Right kidney (tissue), 1 donor: ENCODE measurements around the gene ZMYND19.
"Not testable (repeated sequence)": the region's sequence is repeated elsewhere in the genome, so short reads cannot be mapped to it uniquely, and the experiment has no call there.

ENCODE experiments used
- DNase-seq: peaks from one replicate; pipeline ENCODE4 v3.0.0-alpha.2; 2016

ZMYND19 gene

DNA sequence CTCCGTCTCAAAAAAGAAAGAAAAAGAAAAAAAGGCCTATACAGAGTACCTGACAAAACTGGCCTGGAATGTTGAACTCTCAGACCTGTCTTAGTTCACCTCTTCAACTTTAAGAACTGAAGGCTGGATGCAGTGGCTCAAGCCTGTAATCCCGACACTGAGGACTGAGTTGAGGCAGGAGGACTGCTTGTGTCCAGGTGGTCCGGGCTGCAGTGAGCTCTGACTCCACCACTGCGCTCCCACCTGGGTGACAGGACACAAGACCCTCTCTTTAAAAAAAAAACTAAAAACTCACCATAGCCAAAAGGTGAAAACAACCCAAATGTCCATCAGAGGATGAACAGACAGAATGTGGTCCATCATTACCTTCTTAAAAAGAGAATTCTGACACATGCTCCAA is 32.2 kb downstream of the ZMYND19 start:
- DNase-seq = no peak

DNA sequence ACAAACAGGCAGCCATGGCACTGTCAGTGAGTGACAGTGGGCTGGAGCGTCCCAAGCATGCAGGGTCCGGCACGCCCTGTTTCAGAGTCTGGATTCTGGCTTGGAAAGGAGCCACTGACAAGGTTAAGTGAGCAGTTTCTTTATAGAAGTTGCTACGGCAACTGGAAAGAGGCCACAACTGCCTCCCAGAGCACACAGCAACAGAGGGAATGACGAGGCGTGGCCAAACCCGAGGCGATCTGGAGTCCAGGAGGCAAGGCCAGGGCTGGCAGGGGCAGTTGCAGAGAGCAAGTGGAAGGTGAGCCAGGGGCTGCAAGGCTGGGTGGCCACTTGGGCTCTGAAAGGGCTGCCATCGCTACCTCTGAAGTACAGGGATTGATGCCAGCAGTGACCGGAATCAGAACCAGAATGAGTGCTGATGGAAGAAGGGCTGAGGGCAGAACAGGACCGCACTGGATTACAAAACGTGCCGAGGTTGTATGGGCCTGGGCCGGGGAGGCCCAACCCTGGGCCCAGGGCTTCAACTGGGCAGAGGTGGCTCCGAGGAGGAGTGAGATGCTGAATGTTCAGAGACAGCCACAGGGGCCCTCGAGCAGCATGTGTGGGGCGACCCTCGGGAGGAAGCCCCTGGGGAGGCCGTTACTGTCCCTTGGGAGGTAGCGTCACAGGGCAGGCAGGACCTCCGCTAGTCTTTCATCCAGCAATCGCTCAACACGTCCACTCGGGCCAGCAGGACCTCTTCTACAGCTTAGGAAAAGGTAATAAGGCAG is 34.1 kb downstream of the ZMYND19 start:
- DNase-seq = no peak

GRCh38 chr9:137555179-137555578 is 35.1 kb downstream of the ZMYND19 start:
- DNase-seq = no peak

- DNase-seq = no peak
Observed at GRCh38 chr9:137554349-137554748, 36.0 kb downstream of the ZMYND19 start.

GRCh38 chr9:137553654-137554053 is 36.7 kb downstream of the ZMYND19 start:
- not testable (repeated sequence) for DNase-seq

- DNase-seq = peak; percentile 88
Observed at GRCh38 chr9:137552022-137552768, 38.1 kb downstream of the ZMYND19 start.

- DNase-seq = peak; percentile 89
Observed at GRCh38 chr9:137551264-137552021, 38.9 kb downstream of the ZMYND19 start, which contains the start of gene MRPL41. TSS of gene MRPL41 (plus strand) at chr9:137551879. CDS start at chr9:137552082, 203 bp downstream.

GRCh38 chr9:137550958-137551263 is 39.4 kb downstream of the ZMYND19 start:
- DNase-seq = not testable (repeated sequence)

DNA sequence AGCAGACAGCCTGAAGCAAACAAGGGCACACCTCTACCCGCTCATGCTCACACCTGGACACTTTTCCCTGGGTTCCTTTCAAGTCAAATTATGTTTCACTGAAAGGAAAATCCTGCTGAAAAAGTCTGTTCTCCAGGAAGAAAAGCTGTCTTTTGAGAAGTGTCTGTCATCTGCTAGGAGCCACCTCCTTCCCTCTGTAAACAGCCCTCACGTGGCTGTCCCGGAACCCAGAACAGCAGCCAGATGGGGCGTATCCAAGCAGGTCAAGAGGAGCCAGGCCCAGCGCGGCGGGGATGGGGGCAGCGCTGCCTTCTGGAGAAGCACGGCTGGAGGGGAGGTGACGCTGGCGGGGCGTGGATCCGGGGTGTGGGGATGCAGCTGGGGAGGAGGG is 40.1 kb downstream of the ZMYND19 start, which contains the start of gene PNPLA7:
Gene PNPLA7, minus strand, starts transcription at position 172 of the 391 bp plus-strand sequence. CDS start 205 bp downstream, outside the sequence.
- DNase-seq = peak; percentile 59

GRCh38 chr9:137547687-137548543 is 42.4 kb downstream of the ZMYND19 start:
- DNase-seq = no peak

GRCh38 chr9:137545123-137545522 is 45.2 kb downstream of the ZMYND19 start:
- DNase-seq = no peak

DNA sequence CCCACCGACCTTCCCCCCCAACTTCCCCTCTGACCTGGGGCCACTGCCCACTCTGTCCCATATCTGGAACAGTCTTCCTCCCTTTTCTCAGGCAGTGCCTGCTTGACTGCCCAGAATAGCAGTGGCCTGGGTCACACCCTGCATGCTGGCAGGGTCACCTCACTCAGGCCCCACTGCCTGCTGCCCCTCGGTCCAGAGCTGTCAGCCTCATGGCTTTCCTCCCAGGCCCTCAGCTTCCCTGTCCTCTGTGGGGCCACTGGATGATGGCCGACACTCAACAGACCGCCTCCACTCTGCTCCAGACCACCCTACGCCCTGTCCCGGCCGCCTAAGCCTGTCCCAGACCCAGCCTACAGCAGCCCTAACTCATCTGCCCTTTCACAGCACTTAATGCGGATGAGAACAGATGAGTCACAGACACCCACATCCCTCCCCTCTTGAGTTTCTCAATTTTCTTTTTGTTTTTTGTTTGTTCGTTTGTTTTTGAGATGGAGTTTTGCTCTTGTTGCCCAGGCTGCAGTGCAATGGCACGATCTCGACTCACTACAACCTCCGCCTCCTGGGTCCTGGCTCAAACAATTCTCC is 46.0 kb downstream of the ZMYND19 start:
- no peak for DNase-seq

DNA sequence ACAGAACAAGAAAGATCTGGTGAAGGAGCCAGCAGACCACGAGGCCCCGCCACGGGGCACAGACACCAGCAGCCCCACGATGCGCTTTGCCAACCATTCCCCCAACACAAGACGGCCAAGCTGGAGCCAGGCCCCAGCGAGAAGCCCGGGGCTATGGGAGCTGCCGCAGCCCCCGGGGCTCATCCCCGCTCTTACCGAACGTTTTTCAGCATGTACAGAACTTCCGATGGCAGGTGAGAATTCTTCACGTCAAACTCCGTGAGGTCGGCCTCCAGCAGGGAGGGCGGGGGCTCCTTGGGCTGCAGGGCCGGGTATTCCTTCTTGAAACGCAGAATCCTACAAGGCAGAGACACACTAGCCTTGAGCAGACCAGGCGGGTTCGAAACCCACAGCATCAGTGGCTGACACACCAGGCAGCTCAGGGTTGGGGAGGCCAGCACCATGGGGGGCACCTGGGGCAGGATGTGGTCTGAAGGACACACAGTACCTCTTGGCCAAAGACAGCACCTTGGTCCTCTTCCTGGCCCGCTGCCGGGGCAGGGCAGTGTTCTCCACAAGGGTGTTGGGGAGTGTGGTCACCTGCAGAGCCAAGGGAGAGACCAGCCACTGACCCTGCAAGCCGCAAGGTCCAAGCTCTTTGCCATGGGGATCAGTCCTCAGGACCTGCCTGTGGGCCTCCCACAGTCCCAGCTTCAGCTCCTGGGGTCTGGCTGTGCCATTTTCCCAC is 46.9 kb downstream of the ZMYND19 start:
- DNase-seq = no peak

DNA sequence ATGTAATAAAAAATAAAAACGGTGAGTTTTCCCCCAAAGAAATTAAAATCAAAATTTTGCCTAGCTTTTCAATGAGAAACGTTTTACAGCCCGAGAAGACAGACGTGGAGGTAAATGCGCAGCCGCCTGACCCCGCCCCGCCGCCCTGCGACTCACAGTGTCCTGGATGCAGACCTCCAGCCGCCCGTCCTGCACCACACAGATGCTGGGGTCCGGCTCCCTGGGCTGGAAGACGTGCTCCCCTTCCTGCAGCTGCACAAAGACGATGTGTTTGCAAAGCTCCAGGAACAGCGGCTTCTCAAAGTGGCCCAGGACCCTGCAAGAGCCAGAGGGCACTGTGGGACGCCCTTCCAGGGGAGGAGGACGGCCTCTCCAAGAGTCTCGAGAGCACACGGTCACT is 47.8 kb downstream of the ZMYND19 start:
- DNase-seq = no peak

GRCh38 chr9:137540536-137540935 is 49.8 kb downstream of the ZMYND19 start:
- no peak for DNase-seq

- no peak for DNase-seq
Observed at GRCh38 chr9:137538058-137538457, 52.3 kb downstream of the ZMYND19 start.

DNA sequence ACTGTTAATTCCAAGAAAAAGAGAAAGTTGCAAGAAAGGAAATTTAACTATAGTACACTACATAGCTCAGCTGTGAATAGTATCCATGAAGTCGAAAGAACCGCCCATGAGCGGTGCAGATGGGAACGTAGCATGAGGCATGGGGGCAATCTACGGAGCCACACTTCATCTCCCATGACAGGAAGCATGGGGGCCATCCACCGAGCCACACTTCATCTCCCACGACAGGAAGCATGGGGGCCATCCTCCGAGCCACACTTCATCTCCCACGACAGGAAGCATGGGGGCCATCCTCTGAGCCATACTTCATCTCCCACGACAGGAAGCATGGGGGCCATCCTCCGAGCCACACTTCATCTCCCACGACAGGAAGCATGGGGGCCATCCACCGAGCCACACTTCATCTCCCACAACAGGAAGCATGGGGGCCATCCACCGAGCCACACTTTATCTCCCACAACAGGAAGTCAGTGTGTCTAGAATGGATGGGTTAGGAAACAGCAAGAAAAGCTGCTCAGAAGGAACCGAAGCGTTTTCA is 53.6 kb downstream of the ZMYND19 start:
- not testable (repeated sequence) for DNase-seq

GRCh38 chr9:137535120-137535428 is 55.2 kb downstream of the ZMYND19 start:
- DNase-seq = no peak

DNA sequence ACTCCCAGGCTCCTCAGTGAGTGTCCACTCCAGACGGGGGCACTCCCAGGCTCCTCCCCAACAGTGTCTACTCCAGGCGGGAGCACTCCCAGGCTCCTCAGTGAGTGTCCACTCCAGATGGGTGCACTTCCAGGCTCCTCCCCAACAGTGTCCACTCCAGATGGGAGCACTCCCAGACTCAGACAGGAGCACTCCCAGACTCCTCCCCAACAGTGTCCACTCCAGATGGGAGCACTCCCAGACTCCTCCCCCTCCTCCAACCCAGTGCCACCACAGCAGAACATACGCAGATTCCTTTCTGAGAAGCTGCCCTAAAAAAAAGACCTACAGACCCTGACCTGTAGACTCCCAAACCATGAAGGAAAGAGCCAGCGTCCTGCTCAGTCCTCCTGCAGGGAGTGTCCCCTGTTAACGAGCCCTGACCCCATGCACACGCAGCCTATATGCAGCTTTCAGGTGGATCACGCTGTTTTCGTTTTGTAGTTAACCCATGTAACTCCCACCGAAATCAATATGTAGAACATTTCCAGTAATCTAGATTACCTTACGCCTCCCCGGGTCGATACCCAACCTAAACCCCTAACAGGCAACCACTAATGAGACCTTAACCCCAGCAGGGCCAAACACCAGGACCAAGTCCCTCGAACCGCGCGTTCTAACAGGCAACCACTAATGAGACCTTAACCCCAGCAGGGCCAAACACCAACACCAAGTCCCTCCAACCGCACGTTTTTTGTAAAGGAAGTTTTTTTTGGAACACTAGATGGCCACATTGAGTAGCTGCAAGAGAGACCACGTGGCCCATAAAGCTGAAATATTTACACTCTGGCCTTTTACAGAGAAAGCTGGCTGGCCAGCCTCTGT is 55.8 kb downstream of the ZMYND19 start:
- DNase-seq = peak; percentile 46
